BLaER1 (cell line): ENCODE data around the gene C15orf61.

Experiments used
- H3K27ac ChIP-seq: shearing (Covaris generic); formaldehyde crosslinking; 2 replicates; pipeline ENCODE4 v1.8.1; 2022
- H3K27me3 ChIP-seq: shearing (Covaris generic); formaldehyde crosslinking; 2 replicates; pipeline ENCODE4 v1.8.1; 2022
- H3K36me3 ChIP-seq: shearing (Covaris generic); formaldehyde crosslinking; 2 replicates; pipeline ENCODE4 v1.8.1; 2022
- H3K4me1 ChIP-seq: shearing (Covaris generic); formaldehyde crosslinking; 2 replicates; pipeline ENCODE4 v1.8.1; 2022
- H3K4me2 ChIP-seq: shearing (Covaris generic); formaldehyde crosslinking; 2 replicates; pipeline ENCODE4 v1.8.1; 2022
- H3K4me3 ChIP-seq: shearing (Covaris generic); formaldehyde crosslinking; 2 replicates; pipeline ENCODE4 v1.8.1; 2022
- H3K9ac ChIP-seq: shearing (Covaris generic); formaldehyde crosslinking; 2 replicates; pipeline ENCODE4 v1.8.1; 2022
- H3K9me3 ChIP-seq: shearing (Covaris generic); formaldehyde crosslinking; 2 replicates; pipeline ENCODE4 v1.8.1; 2022
- H4K20me1 ChIP-seq: shearing (Covaris generic); formaldehyde crosslinking; 2 replicates; pipeline ENCODE4 v1.8.1; 2022
- Cebpa-rat ChIP-seq: shearing (Covaris generic); IDR thresholded peaks from 2 replicates; pipeline ENCODE4 v1.8.1; 2022

C15orf61 gene

GRCh38 chr15:67533873-67534272 lies 12.9 kb downstream of the C15orf61 start:
- Histone ChIP-seq H3K4me2 (no peak overlapping the region), H3K9ac (no peak overlapping the region), H3K4me1 (peaks cover 1% of the 10 kb centered on the region), H3K27me3 (no peaks in the 10 kb centered on the region), H3K27ac (no peak overlapping the region), H4K20me1 (no peaks in the 10 kb centered on the region), H3K36me3 (peaks cover 7% of the 10 kb centered on the region; the same call in 1 of the 2 replicates), H3K9me3 (no peaks in the 10 kb centered on the region), H3K4me3 (no peak overlapping the region)
- TF ChIP-seq Cebpa-rat, result no peak

- no peak for TF ChIP-seq Cebpa-rat
- H3K4me2 ChIP-seq, result no peak overlapping the region
- H3K9ac ChIP-seq, result no peak overlapping the region
- peaks cover 2% of the 10 kb centered on the region; the same call in 1 of the 2 replicates for H3K36me3 ChIP-seq
- no peaks in the 10 kb centered on the region for H3K27me3 ChIP-seq
- H3K27ac ChIP-seq, result no peak overlapping the region
- no peak overlapping the region for H3K4me3 ChIP-seq
- peaks cover 6% of the 10 kb centered on the region for H3K4me1 ChIP-seq
- no peaks in the 10 kb centered on the region for H3K9me3 ChIP-seq
- no peaks in the 10 kb centered on the region for H4K20me1 ChIP-seq
Observed at GRCh38 chr15:67534360-67534759, 13.4 kb downstream of the C15orf61 start.

DNA sequence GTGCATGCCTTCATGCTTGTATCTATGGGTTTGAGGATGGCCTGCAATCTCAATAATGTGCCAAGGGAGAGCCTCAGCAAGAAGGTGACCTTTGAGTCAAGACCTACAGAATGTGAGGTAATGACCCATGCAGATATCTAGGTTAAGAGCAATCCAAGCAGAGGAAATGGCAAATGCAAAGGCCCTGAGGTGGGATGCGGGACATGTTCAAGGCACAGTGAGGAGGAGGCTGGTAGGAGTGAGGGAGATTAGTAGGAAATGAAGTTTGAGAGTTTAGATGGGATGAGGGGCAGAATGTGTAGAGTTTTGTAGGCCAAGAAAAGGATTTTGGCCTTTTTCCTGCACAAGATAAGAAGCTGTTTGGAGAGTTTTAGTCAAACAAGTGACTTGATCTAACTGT lies 16.8 kb downstream of the C15orf61 start:
- Histone ChIP-seq H4K20me1 (no peaks in the 10 kb centered on the region), H3K36me3 (no peaks in the 10 kb centered on the region), H3K9me3 (no peaks in the 10 kb centered on the region), H3K4me2 (no peak overlapping the region), H3K4me3 (no peak overlapping the region), H3K9ac (no peak overlapping the region), H3K27me3 (no peaks in the 10 kb centered on the region), H3K4me1 (peaks cover 28% of the 10 kb centered on the region), H3K27ac (no peak overlapping the region)
- no peak for TF ChIP-seq Cebpa-rat

- Histone ChIP-seq H3K9me3 (no peaks in the 10 kb centered on the region), H4K20me1 (no peaks in the 10 kb centered on the region), H3K9ac (peak within 1 kb of the TSS; percentile 89), H3K4me3 (peak within 1 kb of the TSS; percentile 81), H3K4me2 (peak within 1 kb of the TSS; percentile 87), H3K36me3 (peaks cover 25% of the 10 kb centered on the region), H3K27ac (peak within 1 kb of the TSS; percentile 88), H3K27me3 (no peaks in the 10 kb centered on the region), H3K4me1 (peaks cover 40% of the 10 kb centered on the region)
- no peak for TF ChIP-seq Cebpa-rat
Observed at GRCh38 chr15:67542420-67543347, 21.8 kb downstream of the C15orf61 start, which contains the start of gene MAP2K5. Gene MAP2K5 (plus strand): TSS chr15:67542703. CDS start chr15:67543336, 633 bp downstream.

DNA sequence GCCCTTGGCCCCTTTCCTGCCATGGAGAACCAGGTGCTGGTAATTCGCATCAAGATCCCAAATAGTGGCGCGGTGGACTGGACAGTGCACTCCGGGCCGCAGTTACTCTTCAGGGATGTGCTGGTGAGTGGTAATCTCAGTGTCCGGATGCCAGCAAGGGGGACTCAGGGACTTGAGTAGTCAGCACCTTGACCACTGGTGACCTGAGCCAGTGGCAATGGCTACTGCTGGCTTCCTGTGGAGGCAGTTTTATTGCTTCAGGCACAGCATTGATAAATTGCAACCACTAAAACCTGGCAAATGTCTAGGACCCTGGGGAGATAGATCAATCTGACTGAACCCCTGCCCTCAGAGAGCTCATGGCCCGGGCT lies 22.4 kb downstream of the C15orf61 start:
- Histone ChIP-seq H3K4me2 (peak overlapping the region; percentile 87), H3K9me3 (no peaks in the 10 kb centered on the region), H3K27ac (0 out of 2 replicates have a peak overlapping the region, but pooled peaks have one; percentile 88), H4K20me1 (no peaks in the 10 kb centered on the region), H3K9ac (peak overlapping the region; percentile 89), H3K4me1 (peaks cover 46% of the 10 kb centered on the region), H3K36me3 (peaks cover 25% of the 10 kb centered on the region), H3K27me3 (no peaks in the 10 kb centered on the region), H3K4me3 (peak overlapping the region; percentile 81)
- TF ChIP-seq Cebpa-rat, result no peak

- no peaks in the 10 kb centered on the region for H3K9me3 ChIP-seq
- H3K4me2 ChIP-seq, result peak overlapping the region; percentile 87
- peaks cover 9% of the 10 kb centered on the region for H4K20me1 ChIP-seq
- no peak overlapping the region for H3K27ac ChIP-seq
- H3K9ac ChIP-seq, result 0 out of 2 replicates have a peak overlapping the region, but pooled peaks have one; percentile 89
- peaks cover 25% of the 10 kb centered on the region for H3K36me3 ChIP-seq
- H3K4me3 ChIP-seq, result no peak overlapping the region
- peaks cover 49% of the 10 kb centered on the region for H3K4me1 ChIP-seq
- TF ChIP-seq Cebpa-rat, result no peak
- no peaks in the 10 kb centered on the region for H3K27me3 ChIP-seq
Observed at GRCh38 chr15:67544475-67544874, 23.5 kb downstream of the C15orf61 start.

DNA sequence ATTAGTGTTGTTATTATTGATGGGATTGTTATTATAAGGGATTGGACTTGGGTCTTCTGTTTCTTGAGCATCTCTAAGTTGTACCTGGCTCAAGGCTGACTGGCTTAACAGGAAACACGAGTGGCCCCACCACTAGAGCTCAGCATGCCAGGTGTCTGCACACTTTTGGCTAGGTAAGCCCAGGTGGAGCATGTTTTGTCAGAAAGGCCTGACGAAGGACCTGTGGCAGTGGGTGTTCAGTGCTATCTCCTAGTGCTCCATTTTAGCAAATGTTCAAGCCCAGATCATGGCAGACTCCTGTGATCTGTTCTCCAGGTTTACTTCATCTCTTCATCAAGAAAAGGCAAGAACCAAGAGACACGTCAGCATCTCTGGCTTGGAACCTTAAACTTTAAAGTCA lies 24.9 kb downstream of the C15orf61 start:
- Histone ChIP-seq H3K4me1 (peaks cover 35% of the 10 kb centered on the region), H4K20me1 (peaks cover 9% of the 10 kb centered on the region), H3K36me3 (peaks cover 32% of the 10 kb centered on the region), H3K9ac (no peak overlapping the region), H3K9me3 (no peaks in the 10 kb centered on the region), H3K27me3 (no peaks in the 10 kb centered on the region), H3K4me2 (no peak overlapping the region), H3K4me3 (no peak overlapping the region), H3K27ac (no peak overlapping the region)
- TF ChIP-seq Cebpa-rat, result no peak

DNA sequence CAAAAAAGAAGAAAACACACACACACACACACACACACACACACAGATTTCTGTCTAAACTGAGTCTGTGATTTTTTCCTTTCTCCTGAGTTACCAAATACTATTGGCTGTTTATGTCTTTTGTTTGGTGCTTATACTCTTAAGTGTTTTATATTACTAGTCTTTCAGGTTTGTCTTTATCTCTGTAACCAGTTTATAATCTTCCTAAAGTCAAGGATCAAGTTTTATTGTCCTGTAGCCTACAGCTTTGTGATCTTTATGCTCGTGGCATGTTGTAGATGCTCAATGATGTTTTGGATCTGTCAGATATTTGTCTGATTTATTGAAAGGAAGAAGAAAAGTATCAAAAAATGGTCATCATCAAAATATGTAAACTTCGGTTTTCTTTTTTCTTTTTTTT lies 26.1 kb downstream of the C15orf61 start:
- Histone ChIP-seq H3K27me3 (no peaks in the 10 kb centered on the region), H3K36me3 (peaks cover 40% of the 10 kb centered on the region), H3K4me2 (no peak overlapping the region), H3K4me1 (peaks cover 28% of the 10 kb centered on the region), H3K4me3 (no peak overlapping the region), H3K9me3 (no peaks in the 10 kb centered on the region), H3K9ac (no peak overlapping the region), H3K27ac (no peak overlapping the region), H4K20me1 (peaks cover 9% of the 10 kb centered on the region)
- TF ChIP-seq Cebpa-rat, result no peak

GRCh38 chr15:67547836-67548235 lies 26.9 kb downstream of the C15orf61 start:
- Histone ChIP-seq H3K27ac (no peak overlapping the region), H4K20me1 (peaks cover 9% of the 10 kb centered on the region), H3K36me3 (peaks cover 48% of the 10 kb centered on the region), H3K9me3 (no peaks in the 10 kb centered on the region), H3K27me3 (no peaks in the 10 kb centered on the region), H3K4me1 (peaks cover 28% of the 10 kb centered on the region), H3K9ac (no peak overlapping the region), H3K4me3 (no peak overlapping the region), H3K4me2 (no peak overlapping the region)
- no peak for TF ChIP-seq Cebpa-rat

DNA sequence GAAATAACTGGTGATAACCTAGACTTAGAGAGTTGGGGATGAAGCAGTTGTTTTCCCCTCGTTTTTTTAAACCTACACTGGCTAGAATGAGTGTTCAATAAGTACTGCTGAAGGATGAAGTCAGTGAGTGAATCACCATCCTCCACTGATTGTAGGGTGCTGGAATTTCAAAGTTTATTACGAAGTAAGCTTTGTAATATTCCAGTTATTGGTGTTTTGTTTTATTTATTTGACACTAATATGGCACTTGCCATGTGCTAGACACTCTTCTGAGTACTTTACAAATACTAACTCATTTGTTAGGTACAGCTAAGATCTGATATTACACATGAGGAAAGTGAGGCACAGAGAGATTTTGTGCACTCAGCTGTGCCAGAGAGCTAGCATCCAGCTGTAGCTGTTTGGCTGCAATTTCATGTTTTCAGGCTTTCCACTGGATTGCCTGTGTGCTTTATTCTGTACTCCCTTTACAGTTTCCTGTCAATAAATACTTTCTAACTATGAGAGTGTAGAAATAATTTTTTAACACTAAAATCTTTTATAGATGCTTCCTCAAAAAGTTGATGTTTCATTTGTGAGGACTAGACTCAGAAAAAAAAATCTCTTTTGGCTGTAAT lies 27.4 kb downstream of the C15orf61 start:
- H3K4me3 ChIP-seq, result no peak overlapping the region
- H3K27ac ChIP-seq, result no peak overlapping the region
- H3K27me3 ChIP-seq, result no peaks in the 10 kb centered on the region
- H3K9ac ChIP-seq, result no peak overlapping the region
- peaks cover 53% of the 10 kb centered on the region for H3K36me3 ChIP-seq
- H3K9me3 ChIP-seq, result no peaks in the 10 kb centered on the region
- peaks cover 25% of the 10 kb centered on the region for H3K4me1 ChIP-seq
- H3K4me2 ChIP-seq, result no peak overlapping the region
- peaks cover 9% of the 10 kb centered on the region for H4K20me1 ChIP-seq
- no peak for TF ChIP-seq Cebpa-rat
